ENCODE data around the gene DNAI4. TPM values are rescaled to one million over a fixed set of nuclear protein-coding genes. Genes with fewer than 3 reads are reported as not detected.
A peak's percentile ranks its signal among the peaks of the same experiment; 100 is the strongest.

Gene DNAI4
- total RNA-seq, 4 donors from 2014 or later, result 30.6 to 99.5 (median 55.4) TPM

- no peak for DNase-seq
- intact Hi-C loops (cut with DNase I; ENCODE audit: low total_unique reads), result no loop called here
- Histone ChIP-seq H3K36me3 (no peaks in the 10 kb centered on the region), H3K27ac (no peak overlapping the region), H3K9me3 (no peaks in the 10 kb centered on the region), H3K4me3 (no peak overlapping the region), H3K27me3 (no peaks in the 10 kb centered on the region), H3K4me1 (no peaks in the 10 kb centered on the region)
- TF ChIP-seq CTCF (IDR thresholded peaks at IDR 0.05) (no peak), POLR2A (IDR thresholded peaks at IDR 0.05) (no peak)
Measured at GRCh38 chr1:66767626-66768025, 157.0 kb downstream of the DNAI4 start.

GRCh38 chr1:66764994-66765578 lies 159.6 kb downstream of the DNAI4 start:
- no peaks in the 10 kb centered on the region for H3K27me3 ChIP-seq
- H3K27ac ChIP-seq, result no peak overlapping the region
- intact Hi-C loops (cut with DNase I; ENCODE audit: low total_unique reads), result no loop called here
- H3K9me3 ChIP-seq, result no peaks in the 10 kb centered on the region
- H3K36me3 ChIP-seq, result no peaks in the 10 kb centered on the region
- DNase-seq, result peak; percentile 17 to 39
- H3K4me1 ChIP-seq, result no peaks in the 10 kb centered on the region
- TF ChIP-seq CTCF (IDR thresholded peaks at IDR 0.05) (peak; percentile 56 to 69 (median 64)), POLR2A (IDR thresholded peaks at IDR 0.05) (no peak)
- H3K4me3 ChIP-seq, result no peak overlapping the region

Other genes starting within 250 kb of the DNAI4 start
- gene DYNLT5, start 172.4 kb downstream of the DNAI4 start, total RNA-seq, result 1 to 10 TPM in 2 of 4 donors, not detected in 2; 1.3 to 1.5 TPM
- gene INSL5, start 123.6 kb downstream of the DNAI4 start, total RNA-seq, result not detected
- 10 to 100 TPM; 25.1 to 59.9 (median 44.9) TPM for gene MIER1, start 134 bp upstream of the DNAI4 start, total RNA-seq
- 10 to 100 TPM in 2 of 4 donors, 1 to 10 TPM in 2; 5.0 to 21.8 (median 8.8) TPM for gene SLC35D1, start 129.3 kb upstream of the DNAI4 start, total RNA-seq
- not detected for gene C1orf141, start 210.1 kb upstream of the DNAI4 start, total RNA-seq
- under 1 TPM in 1 of 4 donors, not detected in 3; 0.21 TPM for gene IL23R, start 241.6 kb upstream of the DNAI4 start, total RNA-seq